GM23338 (cell line): Measurements from ENCODE around the gene IQCF2.

Source experiments
- ETS1 ChIP-seq: IDR thresholded peaks from 2 replicates; pipeline ENCODE4 v1.6.1; 2016; ENCODE audit warnings: antibody characterized with exemption
- EZH2 ChIP-seq: fragments of 200-600 bp; sonication (generic); IDR thresholded peaks from one replicate; pipeline ENCODE4 v1.8.0; 2017; ENCODE audit warnings: antibody characterized with exemption, mild to moderate bottlenecking, low read depth; ENCODE audit not compliant: unreplicated experiment
- EZH2phosphoT487 ChIP-seq: fragments of 200-600 bp; sonication (generic); IDR thresholded peaks from one replicate; pipeline ENCODE4 v1.8.1; 2018; ENCODE audit warnings: antibody characterized with exemption; ENCODE audit not compliant: unreplicated experiment
- JUNB ChIP-seq: IDR thresholded peaks from one replicate; pipeline ENCODE4 v1.6.1; 2016; ENCODE audit warnings: antibody characterized with exemption; ENCODE audit not compliant: unreplicated experiment
- POLR2AphosphoS5 ChIP-seq: IDR thresholded peaks from 2 replicates; pipeline ENCODE4 v1.6.1; 2016; ENCODE audit warnings: antibody characterized with exemption, low read depth
- ZNF114 ChIP-seq: fragments of 250-450 bp; sonication (Bioruptor Pico); IDR thresholded peaks from 2 replicates; pipeline ENCODE4 v1.5.0; 2020; ENCODE audit warnings: mild to moderate bottlenecking, moderate library complexity
- ZNF331 ChIP-seq: fragments of 250-450 bp; sonication (Bioruptor Pico); IDR thresholded peaks from 2 replicates; pipeline ENCODE4 v1.5.0; 2020; ENCODE audit warnings: low read depth, mild to moderate bottlenecking, moderate library complexity
- TF ChIP-seq, protein P1 (sequence below), 2 experiments: fragments of 200-600 bp in 1 of 2; sonication (generic) in 1 of 2; conservative IDR thresholded peaks; 2 replicates each; pipeline versions ENCODE4 v1.5.1 to v1.6.1; 2016 to 2017; ENCODE audit warnings: antibody characterized with exemption in 2 of 2, low read depth in 2 of 2, mild to moderate bottlenecking in 2 of 2, moderate library complexity in 1 of 2
- TF ChIP-seq, protein P2 (sequence below): IDR thresholded peaks from one replicate; pipeline ENCODE4 v1.6.1; 2018; ENCODE audit warnings: antibody characterized with exemption; ENCODE audit not compliant: unreplicated experiment

DNA sequence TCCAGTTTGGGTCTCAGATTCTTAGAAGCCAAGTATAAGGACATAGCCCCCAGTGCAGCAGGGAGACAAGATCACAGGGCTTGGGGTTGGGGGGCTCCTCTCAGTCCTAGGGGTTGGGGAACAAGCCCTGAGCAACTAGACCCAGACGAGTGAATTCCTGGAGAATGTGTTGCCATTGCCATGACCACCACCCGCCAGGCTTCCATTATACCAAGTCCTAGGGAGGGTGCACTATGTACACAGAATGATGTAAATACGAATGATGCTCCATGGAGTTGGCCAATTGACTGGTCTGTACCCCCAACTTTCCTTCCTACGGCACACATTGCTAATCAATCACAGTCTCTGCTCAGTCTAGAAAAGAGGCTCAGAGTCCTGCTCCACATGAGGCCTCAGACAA is 33.0 kb downstream of the IQCF2 start:
- TF ChIP-seq, protein P1, sequence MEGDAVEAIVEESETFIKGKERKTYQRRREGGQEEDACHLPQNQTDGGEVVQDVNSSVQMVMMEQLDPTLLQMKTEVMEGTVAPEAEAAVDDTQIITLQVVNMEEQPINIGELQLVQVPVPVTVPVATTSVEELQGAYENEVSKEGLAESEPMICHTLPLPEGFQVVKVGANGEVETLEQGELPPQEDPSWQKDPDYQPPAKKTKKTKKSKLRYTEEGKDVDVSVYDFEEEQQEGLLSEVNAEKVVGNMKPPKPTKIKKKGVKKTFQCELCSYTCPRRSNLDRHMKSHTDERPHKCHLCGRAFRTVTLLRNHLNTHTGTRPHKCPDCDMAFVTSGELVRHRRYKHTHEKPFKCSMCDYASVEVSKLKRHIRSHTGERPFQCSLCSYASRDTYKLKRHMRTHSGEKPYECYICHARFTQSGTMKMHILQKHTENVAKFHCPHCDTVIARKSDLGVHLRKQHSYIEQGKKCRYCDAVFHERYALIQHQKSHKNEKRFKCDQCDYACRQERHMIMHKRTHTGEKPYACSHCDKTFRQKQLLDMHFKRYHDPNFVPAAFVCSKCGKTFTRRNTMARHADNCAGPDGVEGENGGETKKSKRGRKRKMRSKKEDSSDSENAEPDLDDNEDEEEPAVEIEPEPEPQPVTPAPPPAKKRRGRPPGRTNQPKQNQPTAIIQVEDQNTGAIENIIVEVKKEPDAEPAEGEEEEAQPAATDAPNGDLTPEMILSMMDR (conservative IDR thresholded peaks at IDR 0.05; ENCODE audit: low read depth in 2 of 2), result no peak
- TF ChIP-seq EZH2 (no peak), EZH2phosphoT487 (no peak), POLR2AphosphoS5 (no peak), ZNF114 (CRISPR knock-in tag) (no peak), JUNB (no peak), ZNF331 (CRISPR knock-in tag) (no peak), ETS1 (no peak)
- TF ChIP-seq, protein P2, sequence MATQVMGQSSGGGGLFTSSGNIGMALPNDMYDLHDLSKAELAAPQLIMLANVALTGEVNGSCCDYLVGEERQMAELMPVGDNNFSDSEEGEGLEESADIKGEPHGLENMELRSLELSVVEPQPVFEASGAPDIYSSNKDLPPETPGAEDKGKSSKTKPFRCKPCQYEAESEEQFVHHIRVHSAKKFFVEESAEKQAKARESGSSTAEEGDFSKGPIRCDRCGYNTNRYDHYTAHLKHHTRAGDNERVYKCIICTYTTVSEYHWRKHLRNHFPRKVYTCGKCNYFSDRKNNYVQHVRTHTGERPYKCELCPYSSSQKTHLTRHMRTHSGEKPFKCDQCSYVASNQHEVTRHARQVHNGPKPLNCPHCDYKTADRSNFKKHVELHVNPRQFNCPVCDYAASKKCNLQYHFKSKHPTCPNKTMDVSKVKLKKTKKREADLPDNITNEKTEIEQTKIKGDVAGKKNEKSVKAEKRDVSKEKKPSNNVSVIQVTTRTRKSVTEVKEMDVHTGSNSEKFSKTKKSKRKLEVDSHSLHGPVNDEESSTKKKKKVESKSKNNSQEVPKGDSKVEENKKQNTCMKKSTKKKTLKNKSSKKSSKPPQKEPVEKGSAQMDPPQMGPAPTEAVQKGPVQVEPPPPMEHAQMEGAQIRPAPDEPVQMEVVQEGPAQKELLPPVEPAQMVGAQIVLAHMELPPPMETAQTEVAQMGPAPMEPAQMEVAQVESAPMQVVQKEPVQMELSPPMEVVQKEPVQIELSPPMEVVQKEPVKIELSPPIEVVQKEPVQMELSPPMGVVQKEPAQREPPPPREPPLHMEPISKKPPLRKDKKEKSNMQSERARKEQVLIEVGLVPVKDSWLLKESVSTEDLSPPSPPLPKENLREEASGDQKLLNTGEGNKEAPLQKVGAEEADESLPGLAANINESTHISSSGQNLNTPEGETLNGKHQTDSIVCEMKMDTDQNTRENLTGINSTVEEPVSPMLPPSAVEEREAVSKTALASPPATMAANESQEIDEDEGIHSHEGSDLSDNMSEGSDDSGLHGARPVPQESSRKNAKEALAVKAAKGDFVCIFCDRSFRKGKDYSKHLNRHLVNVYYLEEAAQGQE, result no peak
